H9 (cell line): ENCODE results near the gene PPP1R14C. TPM values are rescaled to one million over a fixed set of nuclear protein-coding genes. Genes with fewer than 3 reads are reported as not detected.

ENCODE experiments used
- DNase-seq: peaks from one replicate; pipeline ENCODE4 v3.0.0-alpha.2; 2017
- H2AFZ ChIP-seq: one replicate; pipeline ENCODE4 v1.6.1; 2013; ENCODE audit warnings: mild to moderate bottlenecking, low read length, control low read depth, moderate library complexity
- H2AK5ac ChIP-seq: 2 replicates; pipeline ENCODE4 v1.6.1; 2013; ENCODE audit warnings: low read length, control low read depth, mixed read lengths; ENCODE audit not compliant: insufficient read length
- H2BK120ac ChIP-seq: one replicate; pipeline ENCODE4 v1.6.1; 2013; ENCODE audit warnings: low read depth, mild to moderate bottlenecking, low read length, control low read depth, inconsistent platforms; ENCODE audit not compliant: poor library complexity, severe bottlenecking
- H2BK12ac ChIP-seq: 2 replicates; pipeline ENCODE4 v1.6.1; 2013; ENCODE audit warnings: low read length, control low read depth, mixed read lengths, low read depth; ENCODE audit not compliant: insufficient read length
- H2BK15ac ChIP-seq: 2 replicates; pipeline ENCODE4 v1.6.1; 2013; ENCODE audit warnings: low read depth, low read length, control low read depth
- H2BK20ac ChIP-seq: one replicate; pipeline ENCODE4 v1.6.1; 2013; ENCODE audit warnings: low read depth, mild to moderate bottlenecking, low read length, control low read depth, inconsistent platforms; ENCODE audit not compliant: poor library complexity, severe bottlenecking
- H2BK5ac ChIP-seq: 2 replicates; pipeline ENCODE4 v1.6.1; 2013; ENCODE audit warnings: low read length, control low read depth, mixed read lengths; ENCODE audit not compliant: insufficient read length
- H3K14ac ChIP-seq: 2 replicates; pipeline ENCODE4 v1.6.1; 2013; ENCODE audit warnings: low read length, control low read depth; ENCODE audit not compliant: insufficient read depth
- H3K18ac ChIP-seq: 2 replicates; pipeline ENCODE4 v1.6.1; 2013; ENCODE audit warnings: low read depth, mild to moderate bottlenecking, mixed read lengths, low read length, control low read depth; ENCODE audit not compliant: insufficient read length
- H3K23ac ChIP-seq: 2 replicates; pipeline ENCODE4 v1.6.1; 2013; ENCODE audit warnings: low read length, control low read depth, mixed read lengths, low read depth; ENCODE audit not compliant: insufficient read length
- H3K23me2 ChIP-seq: 2 replicates; pipeline ENCODE4 v1.6.1; 2013; ENCODE audit warnings: low read depth, mild to moderate bottlenecking, mixed read lengths, low read length, control low read depth; ENCODE audit not compliant: insufficient read length, poor library complexity, severe bottlenecking
- H3K27ac ChIP-seq: 2 replicates; pipeline ENCODE4 v1.5.1; 2013; ENCODE audit warnings: low read length, control low read depth, mixed read lengths, low read depth; ENCODE audit not compliant: insufficient read length
- H3K27me3 ChIP-seq: 2 replicates; pipeline ENCODE4 v1.6.1; 2013; ENCODE audit warnings: low read length, control low read depth, inconsistent platforms; ENCODE audit not compliant: insufficient read depth
- H3K4ac ChIP-seq: 2 replicates; pipeline ENCODE4 v1.6.1; 2013; ENCODE audit warnings: low read depth, mild to moderate bottlenecking, control low read depth, inconsistent platforms, low read length, moderate library complexity
- H3K4me1 ChIP-seq: 2 replicates; pipeline ENCODE4 v1.6.1; 2013; ENCODE audit warnings: low read length, control low read depth, inconsistent platforms; ENCODE audit not compliant: insufficient read depth
- H3K4me2 ChIP-seq: 2 replicates; pipeline ENCODE4 v1.6.1; 2013; ENCODE audit warnings: low read length, control low read depth, mixed read lengths; ENCODE audit not compliant: insufficient read length, insufficient read depth
- H3K56ac ChIP-seq: 2 replicates; pipeline ENCODE4 v1.6.1; 2013; ENCODE audit warnings: low read depth, mild to moderate bottlenecking, mixed read lengths, low read length, control low read depth; ENCODE audit not compliant: insufficient read length
- H3K79me1 ChIP-seq: 2 replicates; pipeline ENCODE4 v1.6.1; 2013; ENCODE audit warnings: low read depth, mild to moderate bottlenecking, moderate library complexity, low read length, control low read depth, inconsistent platforms; ENCODE audit not compliant: insufficient read depth, poor library complexity, severe bottlenecking
- H3K79me2 ChIP-seq: 2 replicates; pipeline ENCODE4 v1.6.1; 2013; ENCODE audit warnings: low read length, control low read depth, inconsistent platforms; ENCODE audit not compliant: insufficient read depth
- H3K9ac ChIP-seq: 2 replicates; pipeline ENCODE4 v1.6.1; 2013; ENCODE audit warnings: low read length, control low read depth, mixed read lengths; ENCODE audit not compliant: insufficient read length; ENCODE audit errors: extremely low read depth
- H3K9me3 ChIP-seq: one replicate; pipeline ENCODE4 v1.6.1; 2013; ENCODE audit warnings: low read depth, low read length, inconsistent platforms; ENCODE audit not compliant: control insufficient read depth
- H3T11ph ChIP-seq: one replicate; pipeline ENCODE4 v1.6.1; 2013; ENCODE audit warnings: mild to moderate bottlenecking, low read length, control low read depth, inconsistent platforms
- H4K20me1 ChIP-seq: one replicate; pipeline ENCODE4 v1.6.1; 2013; ENCODE audit not compliant: control insufficient read depth, insufficient read length, insufficient read depth
- H4K5ac ChIP-seq: 2 replicates; pipeline ENCODE4 v1.6.1; 2013; ENCODE audit warnings: low read depth, mild to moderate bottlenecking, mixed read lengths, low read length, control low read depth; ENCODE audit not compliant: insufficient read length
- H4K8ac ChIP-seq: replicated peaks from 2 replicates; pipeline ENCODE4 v1.6.1; 2013; ENCODE audit warnings: low read length, control low read depth, mixed read lengths, low read depth; ENCODE audit not compliant: insufficient read length
- H4K91ac ChIP-seq: 2 replicates; pipeline ENCODE4 v1.6.1; 2013; ENCODE audit warnings: low read depth, mild to moderate bottlenecking, moderate library complexity, mixed read lengths, low read length, control low read depth; ENCODE audit not compliant: insufficient read length
- H3K27ac Mint-ChIP-seq, 3 experiments: 2 replicates in 2 of 3; 3 replicates in 1 of 3; pipeline ENCODE4 v1.8.0; 2020 to 2021; ENCODE audit warnings: mixed read lengths in 3 of 3, mild to moderate bottlenecking in 1 of 3, moderate library complexity in 1 of 3
- H3K27me3 Mint-ChIP-seq: 2 replicates; pipeline ENCODE4 v1.8.0; 2021; ENCODE audit warnings: low read depth, mild to moderate bottlenecking, moderate library complexity, mixed read lengths
- H3K36me3 Mint-ChIP-seq, 3 experiments: 2 replicates in 2 of 3; 3 replicates in 1 of 3; pipeline ENCODE4 v1.8.0; 2020 to 2021; ENCODE audit warnings: low read depth in 3 of 3, mixed read lengths in 3 of 3; ENCODE audit not compliant: insufficient read depth in 1 of 3
- H3K4me1 Mint-ChIP-seq, 2 experiments: 2 replicates each; pipeline ENCODE4 v1.8.0; 2020; ENCODE audit warnings: mixed read lengths in 2 of 2
- H3K4me3 Mint-ChIP-seq, 2 experiments: 2 replicates in 1 of 2; 3 replicates in 1 of 2; pipeline ENCODE4 v1.8.0; 2020 to 2021; ENCODE audit warnings: mild to moderate bottlenecking in 2 of 2, mixed read lengths in 2 of 2, moderate library complexity in 1 of 2
- H3K9me3 Mint-ChIP-seq, 2 experiments: 2 replicates in 1 of 2; 3 replicates in 1 of 2; pipeline ENCODE4 v1.8.0; 2020; ENCODE audit warnings: mild to moderate bottlenecking in 2 of 2, mixed read lengths in 2 of 2, moderate library complexity in 1 of 2
- WGBS: extraction: QIAGEN DNeasy Blood & Tissue Kit; methylation state at CpG from one replicate; pipeline ENCODE4 v1.1.7; 2013; ENCODE audit warnings: missing lambda C conversion rate, low lambda C conversion rate, mixed read lengths; ENCODE audit not compliant: insufficient read length; ENCODE audit errors: extremely low coverage; 5-methylcytosine and 5-hydroxymethylcytosine counted together
- total RNA-seq: library from RNA; stranded (reverse); gene quantifications from 2 replicates; pipeline ENCODE4 v1.2.1, GENCODE V29; 2021
- TF ChIP-seq, protein P1 (sequence below): fragments of 200-600 bp; sonication (generic); conservative IDR thresholded peaks from 3 replicates; pipeline ENCODE4 v1.8.0; 2021; ENCODE audit warnings: antibody characterized with exemption, mild to moderate bottlenecking

Gene PPP1R14C
- total RNA-seq, 1 experiment from 2014 or later = 0.37 TPM

DNA sequence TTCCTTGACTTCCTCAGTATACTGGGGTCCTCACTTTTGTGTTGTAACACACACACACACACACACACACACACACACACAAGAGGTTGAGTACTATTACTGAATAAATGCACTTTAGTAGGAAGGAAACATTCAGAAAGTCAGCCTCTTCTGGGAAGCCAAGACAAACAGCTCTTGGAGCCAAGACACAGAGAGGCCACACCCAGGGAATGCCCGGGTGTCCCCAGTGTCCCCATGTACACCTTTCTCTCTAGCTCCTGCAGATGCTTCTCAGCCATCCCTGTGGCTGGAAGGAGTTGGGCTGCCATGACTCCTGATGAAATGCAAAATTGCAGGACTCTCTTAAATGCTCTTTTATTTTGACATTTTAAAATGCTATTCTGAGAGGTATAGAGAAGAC lies 70.5 kb downstream of the PPP1R14C start:
- no peaks in the 10 kb centered on the region for H3K23me2 ChIP-seq
- no peaks in the 10 kb centered on the region for H3K79me1 ChIP-seq
- H3K4me1 ChIP-seq = 0 out of 2 replicates have a peak, but pooled peaks cover 4% of the 10 kb centered on the region
- no peak overlapping the region for H3K23ac ChIP-seq
- no peak overlapping the region for H3K27ac ChIP-seq
- no peaks in the 10 kb centered on the region for H4K20me1 ChIP-seq
- Mint-ChIP-seq H3K27ac (no peak overlapping the region), H3K4me1 (peaks cover 0 to 6% of the 10 kb centered on the region in 2 experiments; a peak in 3 of 4 replicates), H3K9me3 (no peaks in the 10 kb centered on the region), H3K4me3 (no peak overlapping the region), H3K36me3 (no peaks in the 10 kb centered on the region), H3K27me3 (peaks cover 38% of the 10 kb centered on the region)
- no peak overlapping the region for H2BK120ac ChIP-seq
- WGBS = no CpG with 5 or more reads among the region's 1 CpG
- H3K9ac ChIP-seq = no peak overlapping the region
- TF ChIP-seq, protein P1, sequence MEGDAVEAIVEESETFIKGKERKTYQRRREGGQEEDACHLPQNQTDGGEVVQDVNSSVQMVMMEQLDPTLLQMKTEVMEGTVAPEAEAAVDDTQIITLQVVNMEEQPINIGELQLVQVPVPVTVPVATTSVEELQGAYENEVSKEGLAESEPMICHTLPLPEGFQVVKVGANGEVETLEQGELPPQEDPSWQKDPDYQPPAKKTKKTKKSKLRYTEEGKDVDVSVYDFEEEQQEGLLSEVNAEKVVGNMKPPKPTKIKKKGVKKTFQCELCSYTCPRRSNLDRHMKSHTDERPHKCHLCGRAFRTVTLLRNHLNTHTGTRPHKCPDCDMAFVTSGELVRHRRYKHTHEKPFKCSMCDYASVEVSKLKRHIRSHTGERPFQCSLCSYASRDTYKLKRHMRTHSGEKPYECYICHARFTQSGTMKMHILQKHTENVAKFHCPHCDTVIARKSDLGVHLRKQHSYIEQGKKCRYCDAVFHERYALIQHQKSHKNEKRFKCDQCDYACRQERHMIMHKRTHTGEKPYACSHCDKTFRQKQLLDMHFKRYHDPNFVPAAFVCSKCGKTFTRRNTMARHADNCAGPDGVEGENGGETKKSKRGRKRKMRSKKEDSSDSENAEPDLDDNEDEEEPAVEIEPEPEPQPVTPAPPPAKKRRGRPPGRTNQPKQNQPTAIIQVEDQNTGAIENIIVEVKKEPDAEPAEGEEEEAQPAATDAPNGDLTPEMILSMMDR = no peak
- DNase-seq = no peak
- no peak overlapping the region for H3K18ac ChIP-seq
- H2BK5ac ChIP-seq = no peak overlapping the region
- no peaks in the 10 kb centered on the region for H3K79me2 ChIP-seq
- no peak overlapping the region for H4K91ac ChIP-seq
- no peak overlapping the region for H2BK15ac ChIP-seq
- H3K14ac ChIP-seq = no peak overlapping the region
- H2AK5ac ChIP-seq = no peak overlapping the region
- no peaks in the 10 kb centered on the region for H3K9me3 ChIP-seq
- no peak overlapping the region for H2BK20ac ChIP-seq
- H2BK12ac ChIP-seq = no peak overlapping the region
- no peak overlapping the region for H3T11ph ChIP-seq
- no peak overlapping the region for H4K5ac ChIP-seq
- H2AFZ ChIP-seq = no peak overlapping the region
- no peak overlapping the region for H3K4me2 ChIP-seq
- no peak overlapping the region for H3K4ac ChIP-seq
- no peaks in the 10 kb centered on the region for H3K27me3 ChIP-seq
- no peak overlapping the region for H3K56ac ChIP-seq
- H4K8ac ChIP-seq = no peak overlapping the region
